PFSK-1 (cell line): ENCODE results near the gene CROT.

Source experiments
- FOXP2 ChIP-seq: optimal IDR thresholded peaks from 2 replicates; pipeline ENCODE3; 2011; ENCODE audit warnings: borderline replicate concordance, control low read depth, inconsistent platforms; ENCODE audit not compliant: insufficient read depth; ENCODE audit errors: extremely low read length, extremely low read depth
- POLR2AphosphoS5 ChIP-seq: IDR thresholded peaks from 2 replicates; pipeline ENCODE4 v1.6.1; 2012; ENCODE audit warnings: low read depth, mild to moderate bottlenecking, control low read depth, low read length, moderate library complexity
- SIN3A ChIP-seq: IDR thresholded peaks from 2 replicates; pipeline ENCODE4 v1.6.1; 2012; ENCODE audit warnings: mild to moderate bottlenecking, low read length, moderate library complexity, borderline replicate concordance; ENCODE audit not compliant: insufficient read depth
- TAF1 ChIP-seq: IDR thresholded peaks from 2 replicates; pipeline ENCODE4 v1.6.1; 2012; ENCODE audit warnings: low read length, control low read depth, borderline replicate concordance; ENCODE audit not compliant: insufficient read depth
- TF ChIP-seq, protein P1 (sequence below), 2 experiments: IDR thresholded peaks; 2 replicates each; pipeline versions ENCODE4 v1.6.1 to v1.8.0; 2011 to 2012; ENCODE audit warnings: low read depth in 2 of 2, low read length in 2 of 2, control low read depth in 1 of 2, inconsistent platforms in 1 of 2, mild to moderate bottlenecking in 1 of 2, moderate library complexity in 1 of 2; ENCODE audit not compliant: insufficient read depth in 1 of 2

The CROT gene

DNA sequence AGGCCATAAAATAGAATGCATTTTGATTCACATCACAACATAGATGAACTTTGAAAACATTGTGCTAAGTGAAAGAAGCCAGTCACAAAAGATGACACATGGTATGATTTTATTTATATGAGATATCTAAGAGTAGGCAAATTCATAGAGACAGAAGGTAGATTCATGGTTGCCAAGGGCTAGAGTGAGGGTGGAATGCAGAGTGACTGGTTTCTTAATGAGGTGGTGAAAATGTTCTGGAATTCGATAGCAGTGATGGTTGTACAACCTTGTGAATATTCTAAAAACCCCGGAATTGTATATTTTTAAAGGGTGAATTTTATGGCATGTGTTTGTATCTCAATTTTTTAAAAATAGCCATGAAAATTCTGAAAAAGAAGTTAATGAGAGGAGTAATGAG is 87.1 kb downstream of the CROT start:
- no peak for TF ChIP-seq TAF1
- no peak for TF ChIP-seq POLR2AphosphoS5

DNA sequence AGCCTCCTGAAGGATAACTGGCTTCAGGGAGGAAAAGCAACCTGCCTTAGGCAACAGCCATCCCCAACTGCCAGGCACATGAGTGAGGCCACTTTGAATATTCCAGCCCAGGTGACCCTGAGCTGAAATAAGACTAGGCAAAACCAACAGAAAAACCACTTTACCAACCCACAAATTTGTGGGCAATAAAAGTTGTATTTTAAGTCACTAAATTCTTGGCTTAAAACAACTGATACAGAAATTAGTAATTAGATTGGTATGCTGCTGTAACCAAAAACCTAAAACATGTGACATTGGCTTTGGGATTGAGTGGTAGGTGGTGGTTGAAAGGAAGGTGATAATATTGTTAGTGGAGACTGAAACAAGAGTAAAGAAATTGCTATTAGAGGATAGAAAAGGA is 90.1 kb downstream of the CROT start:
- no peak for TF ChIP-seq FOXP2
- no peak for TF ChIP-seq POLR2AphosphoS5
- TF ChIP-seq, protein P1, sequence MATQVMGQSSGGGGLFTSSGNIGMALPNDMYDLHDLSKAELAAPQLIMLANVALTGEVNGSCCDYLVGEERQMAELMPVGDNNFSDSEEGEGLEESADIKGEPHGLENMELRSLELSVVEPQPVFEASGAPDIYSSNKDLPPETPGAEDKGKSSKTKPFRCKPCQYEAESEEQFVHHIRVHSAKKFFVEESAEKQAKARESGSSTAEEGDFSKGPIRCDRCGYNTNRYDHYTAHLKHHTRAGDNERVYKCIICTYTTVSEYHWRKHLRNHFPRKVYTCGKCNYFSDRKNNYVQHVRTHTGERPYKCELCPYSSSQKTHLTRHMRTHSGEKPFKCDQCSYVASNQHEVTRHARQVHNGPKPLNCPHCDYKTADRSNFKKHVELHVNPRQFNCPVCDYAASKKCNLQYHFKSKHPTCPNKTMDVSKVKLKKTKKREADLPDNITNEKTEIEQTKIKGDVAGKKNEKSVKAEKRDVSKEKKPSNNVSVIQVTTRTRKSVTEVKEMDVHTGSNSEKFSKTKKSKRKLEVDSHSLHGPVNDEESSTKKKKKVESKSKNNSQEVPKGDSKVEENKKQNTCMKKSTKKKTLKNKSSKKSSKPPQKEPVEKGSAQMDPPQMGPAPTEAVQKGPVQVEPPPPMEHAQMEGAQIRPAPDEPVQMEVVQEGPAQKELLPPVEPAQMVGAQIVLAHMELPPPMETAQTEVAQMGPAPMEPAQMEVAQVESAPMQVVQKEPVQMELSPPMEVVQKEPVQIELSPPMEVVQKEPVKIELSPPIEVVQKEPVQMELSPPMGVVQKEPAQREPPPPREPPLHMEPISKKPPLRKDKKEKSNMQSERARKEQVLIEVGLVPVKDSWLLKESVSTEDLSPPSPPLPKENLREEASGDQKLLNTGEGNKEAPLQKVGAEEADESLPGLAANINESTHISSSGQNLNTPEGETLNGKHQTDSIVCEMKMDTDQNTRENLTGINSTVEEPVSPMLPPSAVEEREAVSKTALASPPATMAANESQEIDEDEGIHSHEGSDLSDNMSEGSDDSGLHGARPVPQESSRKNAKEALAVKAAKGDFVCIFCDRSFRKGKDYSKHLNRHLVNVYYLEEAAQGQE (IDR thresholded peaks at IDR 0.05; ENCODE audit: insufficient read depth in 1 of 2, low read depth in 2 of 2, low read length in 2 of 2) = no peak
- no peak for TF ChIP-seq SIN3A
- TF ChIP-seq TAF1 = no peak

DNA sequence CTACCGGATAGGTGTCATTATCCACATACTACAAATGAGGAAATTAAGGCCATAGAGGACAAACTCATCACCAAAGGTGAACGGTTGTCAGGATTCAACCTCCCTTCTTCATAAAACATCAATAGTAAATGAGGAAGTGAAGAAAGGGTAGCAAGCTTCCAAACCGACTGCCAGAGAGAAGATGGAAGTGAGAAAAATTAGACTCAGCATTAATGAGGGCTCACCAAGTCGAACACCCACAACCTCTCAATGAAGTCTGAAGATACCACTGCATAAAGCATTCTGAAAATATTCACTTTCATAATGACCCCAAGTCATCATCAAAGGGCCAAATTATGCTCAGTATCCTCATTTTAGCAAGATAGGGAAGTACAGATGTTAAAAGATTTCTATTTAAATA is 100.4 kb downstream of the CROT start:
- TF ChIP-seq, protein P1 (IDR thresholded peaks at IDR 0.05; ENCODE audit: insufficient read depth in 1 of 2, low read depth in 2 of 2, low read length in 2 of 2) = no peak
- TF ChIP-seq TAF1 (no peak), POLR2AphosphoS5 (no peak), FOXP2 (no peak), SIN3A (no peak)

DNA sequence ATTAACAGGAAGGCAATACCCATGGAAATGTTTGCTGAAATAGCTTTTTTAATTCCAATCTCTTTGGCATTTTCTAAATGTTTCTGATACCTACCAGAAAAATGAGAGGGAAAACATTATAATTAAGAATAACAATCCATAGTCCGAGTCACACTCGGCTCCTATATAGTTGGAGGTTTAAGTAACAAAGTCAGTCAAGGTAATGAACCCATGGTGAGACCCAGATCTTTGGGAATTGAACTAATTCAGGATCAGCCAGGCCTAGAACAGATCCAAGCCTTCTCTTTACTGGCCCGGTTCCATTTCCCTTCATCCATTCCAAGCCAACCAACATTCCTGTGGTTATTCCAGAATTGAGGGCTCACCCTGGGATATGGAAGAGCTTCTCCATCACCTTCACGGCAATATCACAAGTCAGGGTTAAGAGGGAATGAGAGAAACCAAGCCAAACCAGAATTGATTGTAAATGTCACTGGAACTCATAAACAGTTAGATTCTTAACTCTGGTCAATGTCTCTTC is 101.7 kb downstream of the CROT start:
- TF ChIP-seq TAF1 (no peak), POLR2AphosphoS5 (no peak), FOXP2 (no peak), SIN3A (no peak)
- TF ChIP-seq, protein P1 (IDR thresholded peaks at IDR 0.05; ENCODE audit: insufficient read depth in 1 of 2, low read depth in 2 of 2, low read length in 2 of 2) = no peak

DNA sequence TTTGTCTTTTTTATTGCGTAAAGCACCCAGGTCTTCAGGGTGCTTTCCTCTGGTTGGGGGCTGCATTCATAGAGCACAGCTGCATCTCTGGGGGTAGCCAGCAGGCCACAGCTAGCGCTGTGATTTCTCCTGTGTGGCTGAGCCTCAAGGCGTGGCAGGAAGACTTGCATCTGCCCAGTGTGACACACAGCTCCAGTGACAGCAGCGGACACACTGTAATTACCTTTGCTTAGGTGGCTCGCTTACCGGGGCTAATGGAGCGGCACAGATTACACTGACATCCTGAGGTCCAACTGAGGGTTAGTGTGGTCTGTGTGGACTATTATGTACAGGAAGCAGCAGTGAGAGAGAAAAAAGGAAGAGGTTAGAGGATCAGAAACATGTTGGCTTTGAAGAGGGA is 102.9 kb downstream of the CROT start:
- TF ChIP-seq TAF1 = no peak
- no peak for TF ChIP-seq POLR2AphosphoS5
- TF ChIP-seq, protein P1 (IDR thresholded peaks at IDR 0.05; ENCODE audit: insufficient read depth in 1 of 2, low read depth in 2 of 2, low read length in 2 of 2) = no peak
- TF ChIP-seq FOXP2 = no peak
- TF ChIP-seq SIN3A = no peak
